HEK293 (cell line): Measurements from ENCODE around the gene DAAM1.

ENCODE experiments used
- CTCF ChIA-PET: fragments of 350-600 bp; formaldehyde crosslinking; extraction: SDS; loops from one replicate; lab custom pipeline; 2021; ENCODE audit warnings: antibody characterized with exemption; lab: Yijun Ruan, JAX
- POLR2A ChIA-PET: fragments of 300-600 bp; formaldehyde crosslinking; extraction: SDS; loops from one replicate; lab custom pipeline; 2020; ENCODE audit warnings: antibody characterized with exemption, inconsistent platforms; lab: Yijun Ruan, JAX
- H3K27ac ChIP-seq: fragments of 200-500 bp; sonication (Bioruptor generic); 2 replicates; pipeline ENCODE4 v1.5.1; 2014; ENCODE audit warnings: low read depth, low read length, control low read depth, inconsistent platforms; ENCODE audit errors: extremely low read depth
- H3K36me3 ChIP-seq, 2 experiments: fragments of 200-500 bp in 1 of 2; sonication (Bioruptor generic) in 1 of 2; 1 replicate in 1 of 2; 2 replicates in 1 of 2; pipeline ENCODE4 v1.5.1; 2014 to 2017; ENCODE audit warnings: inconsistent platforms in 2 of 2, low read length in 2 of 2; ENCODE audit not compliant: control insufficient read depth in 2 of 2, insufficient read depth in 1 of 2
- H3K4me1 ChIP-seq: fragments of 200-500 bp; sonication (Bioruptor generic); 2 replicates; pipeline ENCODE4 v1.5.1; 2014; ENCODE audit warnings: mild to moderate bottlenecking, low read length, inconsistent platforms; ENCODE audit not compliant: control insufficient read depth, insufficient read depth
- H3K4me3 ChIP-seq: 2 replicates; pipeline ENCODE4 v1.5.1; 2011; ENCODE audit warnings: low read depth, mild to moderate bottlenecking, control low read depth, low read length, moderate library complexity
- H3K9me3 ChIP-seq: fragments of 200-500 bp; sonication (Bioruptor generic); 2 replicates; pipeline ENCODE4 v1.5.1; 2014; ENCODE audit warnings: low read depth, low read length, inconsistent platforms; ENCODE audit not compliant: control insufficient read depth, insufficient read depth
- AEBP2 ChIP-seq: fragments of 450-650 bp; formaldehyde crosslinking; IDR thresholded peaks from 2 replicates; pipeline ENCODE4 v1.5.1; 2016; ENCODE audit warnings: missing biosample characterization, missing genetic modification characterization, borderline replicate concordance
- INSM2 ChIP-seq: fragments of 450-650 bp; formaldehyde crosslinking; IDR thresholded peaks from 2 replicates; pipeline ENCODE4 v1.5.1; 2016; ENCODE audit warnings: missing biosample characterization, missing genetic modification characterization
- YY2 ChIP-seq: fragments of 450-650 bp; formaldehyde crosslinking; IDR thresholded peaks from 2 replicates; pipeline ENCODE4 v1.5.1; 2016; ENCODE audit warnings: missing biosample characterization, missing genetic modification characterization
- ZBTB21 ChIP-seq: fragments of 450-650 bp; formaldehyde crosslinking; IDR thresholded peaks from 2 replicates; pipeline ENCODE4 v1.5.1; 2017; ENCODE audit warnings: missing biosample characterization, missing genetic modification characterization
- ZBTB6 ChIP-seq: fragments of 450-650 bp; formaldehyde crosslinking; IDR thresholded peaks from 2 replicates; pipeline ENCODE4 v1.5.1; 2017; ENCODE audit warnings: missing biosample characterization, missing genetic modification characterization
- ZNF2 ChIP-seq: fragments of 450-650 bp; formaldehyde crosslinking; IDR thresholded peaks from 2 replicates; pipeline ENCODE4 v1.5.1; 2016; ENCODE audit warnings: missing biosample characterization, missing genetic modification characterization
- ZNF202 ChIP-seq: fragments of 450-650 bp; formaldehyde crosslinking; IDR thresholded peaks from 2 replicates; pipeline ENCODE4 v1.5.1; 2016; ENCODE audit warnings: missing biosample characterization, missing genetic modification characterization, borderline replicate concordance
- ZNF23 ChIP-seq: fragments of 450-650 bp; formaldehyde crosslinking; IDR thresholded peaks from 2 replicates; pipeline ENCODE4 v1.5.1; 2016; ENCODE audit warnings: missing biosample characterization, missing genetic modification characterization, borderline replicate concordance
- ZNF26 ChIP-seq: fragments of 450-650 bp; formaldehyde crosslinking; IDR thresholded peaks from 2 replicates; pipeline ENCODE4 v1.5.1; 2016; ENCODE audit warnings: missing biosample characterization, missing genetic modification characterization
- ZNF350 ChIP-seq: fragments of 450-650 bp; formaldehyde crosslinking; IDR thresholded peaks from 2 replicates; pipeline ENCODE4 v1.5.0; 2017; ENCODE audit warnings: missing biosample characterization, mild to moderate bottlenecking, missing genetic modification characterization
- ZNF513 ChIP-seq: fragments of 450-650 bp; IDR thresholded peaks from 2 replicates; pipeline ENCODE4 v1.5.1; 2018; ENCODE audit warnings: missing biosample characterization, missing genetic modification characterization
- ZNF548 ChIP-seq: fragments of 450-650 bp; formaldehyde crosslinking; IDR thresholded peaks from 2 replicates; pipeline ENCODE4 v1.5.1; 2016; ENCODE audit warnings: missing biosample characterization, missing genetic modification characterization
- ZNF596 ChIP-seq: fragments of 450-650 bp; IDR thresholded peaks from 2 replicates; pipeline ENCODE4 v1.5.0; 2018; ENCODE audit warnings: missing biosample characterization, mild to moderate bottlenecking, missing genetic modification characterization, moderate library complexity
- ZNF610 ChIP-seq: fragments of 450-650 bp; formaldehyde crosslinking; IDR thresholded peaks from 2 replicates; pipeline ENCODE4 v1.5.1; 2016; ENCODE audit warnings: missing biosample characterization, missing genetic modification characterization, borderline replicate concordance
- ZNF658 ChIP-seq: fragments of 450-650 bp; formaldehyde crosslinking; IDR thresholded peaks from 2 replicates; pipeline ENCODE4; 2016; ENCODE audit warnings: missing biosample characterization, missing genetic modification characterization

DAAM1 gene

GRCh38 chr14:59356767-59357166 lies 168.3 kb downstream of the DAAM1 start:
- H3K9me3 ChIP-seq = no peaks in the 10 kb centered on the region
- no peak overlapping the region for H3K4me3 ChIP-seq
- peaks cover 0 to 21% of the 10 kb centered on the region in 2 experiments; a peak in 1 of 3 replicates for H3K36me3 ChIP-seq
- ChIA-PET CTCF (no interaction called here), POLR2A (no interaction called here)
- TF ChIP-seq ZNF548 (tag by site-specific recombination) = no peak
- peaks cover 20% of the 10 kb centered on the region for H3K4me1 ChIP-seq
- H3K27ac ChIP-seq = no peak overlapping the region

- Histone ChIP-seq H3K9me3 (no peaks in the 10 kb centered on the region), H3K4me3 (no peak overlapping the region), H3K36me3 (peaks cover 0 to 19% of the 10 kb centered on the region in 2 experiments; a peak in 1 of 3 replicates), H3K27ac (no peak overlapping the region), H3K4me1 (peaks cover 23% of the 10 kb centered on the region)
- ChIA-PET CTCF (interaction anchor here (0.6 kb wide), 1 partner anchor 12 kb away, joined by 3 read pairs; no protein-coding TSS in a partner anchor), POLR2A (no interaction called here)
- TF ChIP-seq ZBTB6 (tag by site-specific recombination) = no peak
- TF ChIP-seq ZNF596 (tag by site-specific recombination) = no peak
- no peak for TF ChIP-seq ZNF2
- TF ChIP-seq ZNF658 (tag by site-specific recombination) = no peak
- TF ChIP-seq ZNF202 = no peak
- no peak for TF ChIP-seq AEBP2
- no peak for TF ChIP-seq ZNF548 (tag by site-specific recombination)
- TF ChIP-seq ZBTB21 (tag by site-specific recombination) = no peak
- TF ChIP-seq ZNF513 (tag by site-specific recombination) = no peak
- no peak for TF ChIP-seq ZNF23 (tag by site-specific recombination)
- no peak for TF ChIP-seq INSM2 (tag by site-specific recombination)
- TF ChIP-seq ZNF26 (tag by site-specific recombination) = no peak
- TF ChIP-seq YY2 = no peak
- TF ChIP-seq ZNF350 (tag by site-specific recombination) = no peak
- TF ChIP-seq ZNF610 (tag by site-specific recombination) = no peak
Measured at GRCh38 chr14:59358102-59358501, 169.6 kb downstream of the DAAM1 start.
